Measurements from ENCODE around the gene CELA2B.
"Not testable (repeated sequence)": the region's sequence is repeated elsewhere in the genome, so short reads cannot be mapped to it uniquely, and the experiment has no call there.

CELA2B gene

DNA sequence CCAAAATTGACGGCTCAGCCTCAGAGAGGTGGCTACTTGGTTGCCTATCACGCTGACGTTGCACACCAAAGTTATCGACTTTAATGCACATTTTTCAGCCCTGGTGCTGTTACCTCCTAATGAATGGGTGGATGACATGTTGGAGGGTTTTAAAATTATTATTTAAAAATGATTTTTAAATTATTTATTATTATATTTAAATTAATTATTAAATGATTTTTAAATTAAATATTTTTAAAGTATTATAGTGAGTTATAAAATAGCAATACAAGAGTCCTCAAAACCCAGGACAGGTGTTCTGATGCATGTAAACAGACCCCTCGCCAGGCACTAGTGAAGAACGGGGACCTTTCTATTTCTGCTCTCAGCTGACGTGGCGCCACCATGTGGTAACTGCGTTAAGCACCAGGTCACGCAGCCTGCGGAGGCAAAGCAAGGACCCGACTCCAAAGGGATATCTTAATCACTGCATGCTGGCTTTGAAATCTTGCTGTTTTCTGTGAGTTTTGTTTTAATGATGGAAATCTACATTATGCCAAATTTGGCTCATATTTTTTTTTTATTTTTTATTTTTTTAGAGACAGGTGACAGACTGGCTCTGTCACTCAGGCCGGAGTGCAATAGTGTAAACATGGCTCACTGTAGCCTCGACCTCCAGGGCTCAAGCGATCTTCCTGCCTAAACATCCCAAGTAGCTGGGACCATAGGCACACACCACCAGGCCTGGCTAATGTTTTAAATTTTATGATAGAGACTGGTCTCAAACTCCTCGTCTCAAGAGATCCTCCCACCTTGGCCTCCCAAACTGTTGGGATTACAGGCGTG lies 25.5 kb downstream of the CELA2B start:
- DNase-seq = peak; percentile 57

- DNase-seq = no peak
These were observed 28.5 kb downstream of the CELA2B start for GRCh38 chr1:15504436-15504835.

DNA sequence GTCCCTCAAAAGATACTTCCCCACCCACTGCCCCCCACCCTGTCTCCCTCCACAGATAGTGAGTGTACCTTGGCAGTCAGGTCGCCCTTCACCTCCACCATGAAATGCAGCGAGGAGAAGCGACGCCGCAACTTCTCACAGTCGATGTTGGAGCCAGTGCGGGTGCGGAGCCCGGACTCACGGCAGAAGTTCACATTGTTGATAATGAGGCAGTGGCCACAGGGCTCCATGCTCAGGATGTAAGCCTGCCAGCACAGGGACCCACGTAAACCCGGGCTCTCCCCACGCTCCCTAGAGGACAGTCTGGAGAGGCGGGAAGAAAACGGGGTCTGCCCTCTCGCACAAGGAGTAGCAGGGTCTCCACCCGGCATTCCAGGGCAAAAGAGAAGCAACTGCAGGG lies 30.9 kb downstream of the CELA2B start:
- DNase-seq = no peak

DNA sequence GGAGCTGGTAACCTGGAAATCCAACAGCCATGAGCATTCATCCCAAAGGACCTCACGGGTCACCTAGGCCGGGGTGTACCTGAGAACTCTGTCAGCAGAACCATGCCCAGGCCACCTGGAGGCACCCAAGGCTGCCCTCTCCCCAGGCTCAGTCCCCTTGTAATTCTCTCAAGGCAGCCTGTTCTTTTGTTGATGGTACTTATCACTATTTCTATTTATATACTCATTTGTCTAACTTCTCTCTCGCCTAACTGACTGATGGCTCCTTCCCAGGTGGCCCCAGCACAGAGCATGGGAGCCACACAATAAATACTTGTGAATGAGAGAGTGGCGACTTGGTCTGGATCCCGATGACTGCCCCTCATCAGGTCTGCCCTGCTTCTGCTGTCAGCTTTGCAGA lies 31.4 kb downstream of the CELA2B start:
- DNase-seq = no peak

DNA sequence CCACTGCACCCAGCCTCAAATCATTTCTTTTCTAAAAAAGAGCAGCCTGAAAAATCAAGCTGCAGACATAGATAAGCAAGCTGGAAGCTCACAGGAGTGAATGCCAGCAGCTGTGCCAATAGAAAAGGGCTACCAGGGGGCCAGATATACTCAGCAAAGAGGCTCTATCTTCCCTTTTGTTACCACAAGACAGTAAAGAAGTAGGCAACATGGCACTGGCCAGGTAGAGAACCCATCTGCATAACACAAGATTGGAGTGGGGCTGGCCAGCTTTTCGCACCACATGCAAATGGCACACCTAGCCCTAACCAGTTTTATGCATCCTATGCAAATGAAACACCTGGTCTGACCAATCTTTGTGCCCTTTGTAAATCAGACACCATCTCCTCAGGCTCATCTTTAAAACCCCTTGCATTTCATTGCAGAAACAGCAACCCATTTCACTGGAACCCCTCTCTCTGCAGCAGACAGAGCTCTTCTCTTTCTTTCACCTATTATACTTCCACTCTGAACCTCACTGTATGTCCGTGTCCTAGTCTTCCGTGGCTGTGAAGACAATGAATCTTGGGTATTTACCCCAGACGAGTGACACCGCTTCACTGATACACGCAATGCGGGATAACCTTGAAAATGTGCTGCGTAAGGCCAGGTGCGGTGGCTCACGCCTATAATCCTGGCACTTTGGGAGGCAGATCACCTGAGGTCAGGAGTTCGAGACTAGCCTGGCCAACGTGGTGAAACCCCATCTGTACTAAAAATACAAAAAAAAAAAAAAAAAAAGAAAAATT lies 33.0 kb downstream of the CELA2B start:
- DNase-seq = no peak

DNA sequence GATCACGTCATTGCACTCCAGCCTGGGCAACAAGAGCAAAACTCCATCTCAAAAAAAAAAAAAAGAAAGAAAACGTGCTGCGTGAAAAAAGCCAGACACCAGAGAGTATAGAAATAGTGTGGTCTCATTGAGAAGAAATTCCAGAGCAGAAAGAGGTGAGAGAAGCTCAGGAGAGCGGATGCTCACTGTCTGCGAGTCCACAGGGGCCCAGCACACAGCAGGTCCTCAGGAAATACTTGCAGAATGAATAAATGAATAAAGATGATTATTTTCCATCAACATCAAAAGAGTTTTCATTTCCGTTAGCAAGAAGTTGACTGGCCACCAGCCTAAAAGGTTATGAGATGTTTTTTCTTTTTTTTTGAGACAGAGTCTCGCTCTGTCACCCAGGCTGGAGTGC lies 33.7 kb downstream of the CELA2B start:
- DNase-seq = no peak

- DNase-seq = no peak
These were observed 34.9 kb downstream of the CELA2B start for GRCh38 chr1:15510611-15511405.

GRCh38 chr1:15513192-15513591 lies 37.3 kb downstream of the CELA2B start:
- DNase-seq = no peak

DNA sequence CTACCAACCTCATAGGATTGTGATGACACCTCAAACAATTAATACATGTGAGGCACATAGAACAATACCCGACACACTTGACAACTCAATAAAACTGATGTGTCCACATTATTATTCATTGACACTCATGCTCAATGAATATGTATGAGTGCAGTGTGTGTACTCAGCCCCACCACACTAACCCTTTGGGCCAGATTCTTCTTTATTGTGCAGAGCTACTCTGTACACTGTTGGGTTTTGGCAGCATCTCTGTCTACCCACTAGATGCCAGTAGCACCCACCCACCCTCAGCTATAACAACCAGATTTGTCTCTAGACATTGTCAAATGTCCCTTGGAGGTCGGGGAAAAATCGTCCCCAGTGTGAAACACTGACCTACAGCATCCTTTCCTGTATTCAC lies 38.0 kb downstream of the CELA2B start:
- DNase-seq = no peak

DNA sequence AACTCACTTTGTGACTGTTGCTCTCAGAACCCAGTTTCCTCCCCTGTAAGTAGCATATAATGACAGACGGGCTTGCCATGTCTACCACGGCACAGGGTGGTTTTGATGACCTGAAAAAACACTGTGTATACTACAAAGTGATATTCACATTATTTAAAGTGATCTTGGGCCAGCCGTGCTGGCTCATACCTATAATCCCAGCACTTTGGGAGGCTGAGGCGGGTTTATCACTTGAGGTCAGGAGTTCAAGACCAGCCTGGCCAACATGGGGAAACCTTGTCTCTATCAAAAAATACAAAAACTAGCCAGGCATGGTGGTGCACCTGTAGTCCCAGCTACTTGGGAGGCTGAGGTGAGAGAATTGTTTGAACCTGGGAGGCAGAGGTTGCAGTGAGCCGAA lies 38.7 kb downstream of the CELA2B start:
- DNase-seq = not testable (repeated sequence)

DNA sequence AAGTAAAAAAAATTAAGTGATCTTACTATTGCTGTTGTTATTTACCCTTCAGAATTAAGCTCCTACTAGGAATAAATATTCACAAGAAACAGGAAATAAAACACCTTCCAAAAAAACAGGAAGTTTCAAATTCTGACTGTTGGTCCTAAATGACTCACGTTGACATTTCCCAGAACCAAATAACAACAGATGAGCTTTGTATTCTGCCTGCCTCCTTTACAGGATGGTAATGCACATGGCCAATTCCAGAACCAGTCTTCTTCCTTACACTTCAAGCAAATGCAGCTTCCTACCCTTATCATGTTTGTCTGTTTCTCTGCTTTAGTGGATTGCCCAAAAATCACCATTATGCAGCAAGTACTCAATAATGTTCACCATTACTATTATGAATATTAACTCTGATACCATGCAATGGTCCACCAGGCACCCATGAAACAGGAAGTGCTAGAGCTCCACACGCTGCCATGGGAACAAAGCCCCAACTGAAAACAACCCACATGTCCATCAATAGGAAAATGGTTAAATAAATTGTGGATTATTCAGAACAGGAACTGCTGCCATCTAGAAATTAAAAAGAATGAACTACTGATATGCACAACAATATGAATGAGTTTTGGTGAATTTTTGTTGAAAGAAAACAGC lies 39.2 kb downstream of the CELA2B start:
- DNase-seq = no peak

- DNase-seq = no peak
These were observed 43.7 kb downstream of the CELA2B start for GRCh38 chr1:15519625-15520024.

GRCh38 chr1:15521206-15521906 lies 45.5 kb downstream of the CELA2B start:
- DNase-seq = not testable (repeated sequence)

GRCh38 chr1:15522551-15522950 lies 46.6 kb downstream of the CELA2B start:
- no peak for DNase-seq

DNA sequence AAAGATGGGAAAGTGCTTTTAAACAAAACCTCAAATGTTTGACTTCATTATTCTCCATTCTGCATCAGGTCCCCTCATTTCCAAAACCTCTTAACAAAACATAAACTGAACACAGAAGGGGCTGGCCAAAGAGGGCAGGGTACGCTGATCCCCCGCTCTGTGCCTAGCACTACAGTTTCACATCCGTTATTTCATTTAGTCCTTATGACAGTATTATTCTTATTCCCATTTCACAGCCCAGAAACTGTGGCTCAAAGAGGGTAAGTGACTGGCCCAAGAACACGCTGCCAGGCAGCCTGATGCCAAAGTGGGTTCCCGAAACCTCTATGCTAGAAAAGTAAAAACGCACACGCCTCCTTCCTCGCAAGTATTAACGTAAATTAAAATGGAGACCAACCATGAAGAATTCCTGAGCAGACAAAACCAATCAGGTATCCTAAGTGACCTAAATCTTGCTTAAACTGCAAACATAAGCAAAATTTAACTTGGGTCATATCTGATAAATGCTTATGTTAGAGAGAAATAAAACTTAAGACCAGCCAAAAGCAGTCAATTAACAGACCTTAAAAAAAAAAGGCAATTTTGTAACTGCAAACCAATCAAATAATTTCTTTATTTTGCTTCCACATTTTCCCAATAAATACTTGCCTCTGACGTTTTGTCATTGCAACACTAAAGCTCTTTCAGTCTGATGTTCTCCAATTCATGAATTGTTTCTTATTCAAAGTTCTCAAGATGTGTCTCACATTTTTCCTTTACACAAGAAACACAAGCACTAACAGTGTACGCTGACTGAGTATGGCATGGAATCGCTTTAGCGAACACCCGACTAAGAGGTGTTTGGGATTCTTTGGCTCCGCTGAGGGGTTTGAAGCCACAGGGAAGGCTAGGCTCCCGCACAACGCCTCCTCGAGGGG lies 47.5 kb downstream of the CELA2B start:
- DNase-seq = no peak

DNA sequence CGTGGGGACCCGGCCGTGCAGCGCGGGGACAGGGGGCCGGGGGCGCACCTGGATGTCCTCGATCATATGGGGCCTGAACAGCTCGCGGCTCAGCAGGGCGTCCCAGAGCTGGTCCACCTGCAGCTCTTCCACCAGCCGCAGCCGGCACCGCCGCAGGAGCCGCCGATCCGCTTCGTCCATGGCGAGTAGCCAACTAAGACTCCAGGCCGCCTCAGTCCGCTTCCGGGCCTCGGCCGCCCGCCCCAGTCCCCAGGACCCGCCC lies 48.0 kb downstream of the CELA2B start, which contains the start of gene CASP9:
Gene CASP9, minus strand, starts transcription at position 195 of the 262 bp plus-strand sequence. Its CDS starts 15 bp downstream, at position 180.
- no peak for DNase-seq

- peak; percentile 99 for DNase-seq
These were observed 48.6 kb downstream of the CELA2B start for GRCh38 chr1:15524283-15525049.

- peak; percentile 3 for DNase-seq
These were observed 49.4 kb downstream of the CELA2B start for GRCh38 chr1:15525050-15526020.

DNA sequence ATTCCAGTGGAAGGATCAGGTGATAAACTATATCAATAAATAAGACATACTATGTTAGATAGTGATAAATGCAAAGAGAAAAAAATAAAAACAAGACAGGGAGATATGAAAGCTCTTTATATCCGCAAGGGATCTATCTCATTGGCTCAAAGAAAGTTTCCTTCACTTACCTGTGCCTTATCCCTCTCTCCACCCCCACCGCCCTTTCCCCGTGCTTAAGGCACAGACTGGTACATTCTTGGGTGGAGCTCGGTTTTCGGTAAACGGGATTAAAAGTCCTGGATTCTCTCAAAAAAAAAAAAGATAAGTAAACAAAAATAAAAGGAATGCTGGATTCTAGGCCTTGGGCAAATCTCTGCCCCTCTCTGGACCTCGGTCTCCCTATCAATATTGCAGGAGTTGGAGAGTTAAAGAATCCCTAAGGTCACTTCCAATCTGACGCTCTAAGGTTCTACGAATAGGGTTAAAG lies 50.2 kb downstream of the CELA2B start:
- no peak for DNase-seq
